ENCODE results near the gene MIDN. TPM values are rescaled to one million over a fixed set of nuclear protein-coding genes. Genes with fewer than 3 reads are reported as not detected.

Gene MIDN
- total and polyA plus RNA-seq, 4 donors: 39.7 to 185 (median 58.7) TPM

DNA sequence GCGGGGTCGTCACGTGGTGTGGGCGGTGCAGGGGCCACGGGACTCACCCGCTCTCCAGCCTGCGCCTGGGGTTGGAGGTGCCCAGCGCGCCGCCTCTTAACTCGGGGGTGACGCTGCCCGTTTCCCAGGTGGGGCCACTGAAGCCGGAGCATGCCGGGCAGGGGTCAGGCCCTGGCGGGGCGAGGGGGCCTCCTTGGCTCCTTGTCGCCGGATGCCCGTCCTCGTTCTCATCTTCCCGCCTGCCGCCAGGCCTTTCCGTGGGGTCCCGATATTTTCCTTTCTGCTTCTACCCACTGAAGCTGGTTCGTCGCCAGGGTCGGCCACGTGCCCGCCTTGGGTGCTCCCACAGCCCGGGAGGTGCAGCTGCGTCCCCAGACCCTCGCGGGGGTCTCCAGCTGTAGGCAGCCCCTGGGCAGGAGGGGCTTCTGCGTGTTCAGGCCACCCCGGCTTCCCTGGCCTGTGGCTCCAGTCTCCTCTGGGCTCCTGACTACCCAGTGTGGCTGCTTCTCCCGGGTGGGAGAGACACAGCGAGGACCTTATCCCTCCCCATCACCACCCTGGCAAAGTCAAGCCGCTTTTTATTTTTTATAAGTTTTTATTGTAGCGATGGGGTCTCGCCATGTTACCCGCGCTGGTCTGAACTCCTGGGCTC lies 27.7 kb downstream of the MIDN start:
- H3K9me3 ChIP-seq (ENCODE audit: control insufficient read depth in 4 of 4, insufficient read depth in 3 of 4, low read length in 3 of 4): no peaks in the 10 kb centered on the region
- no peak for ATAC-seq (ENCODE audit: insufficient read depth, low FRiP score)
- peak overlapping the region; percentile 96 to 100 for H3K27ac ChIP-seq (ENCODE audit: low read depth in 1 of 2, low read length in 1 of 2)
- peak overlapping the region; percentile 43 for H3K4me3 ChIP-seq
- DNase-seq: no peak
- TF ChIP-seq, protein P1, sequence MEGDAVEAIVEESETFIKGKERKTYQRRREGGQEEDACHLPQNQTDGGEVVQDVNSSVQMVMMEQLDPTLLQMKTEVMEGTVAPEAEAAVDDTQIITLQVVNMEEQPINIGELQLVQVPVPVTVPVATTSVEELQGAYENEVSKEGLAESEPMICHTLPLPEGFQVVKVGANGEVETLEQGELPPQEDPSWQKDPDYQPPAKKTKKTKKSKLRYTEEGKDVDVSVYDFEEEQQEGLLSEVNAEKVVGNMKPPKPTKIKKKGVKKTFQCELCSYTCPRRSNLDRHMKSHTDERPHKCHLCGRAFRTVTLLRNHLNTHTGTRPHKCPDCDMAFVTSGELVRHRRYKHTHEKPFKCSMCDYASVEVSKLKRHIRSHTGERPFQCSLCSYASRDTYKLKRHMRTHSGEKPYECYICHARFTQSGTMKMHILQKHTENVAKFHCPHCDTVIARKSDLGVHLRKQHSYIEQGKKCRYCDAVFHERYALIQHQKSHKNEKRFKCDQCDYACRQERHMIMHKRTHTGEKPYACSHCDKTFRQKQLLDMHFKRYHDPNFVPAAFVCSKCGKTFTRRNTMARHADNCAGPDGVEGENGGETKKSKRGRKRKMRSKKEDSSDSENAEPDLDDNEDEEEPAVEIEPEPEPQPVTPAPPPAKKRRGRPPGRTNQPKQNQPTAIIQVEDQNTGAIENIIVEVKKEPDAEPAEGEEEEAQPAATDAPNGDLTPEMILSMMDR (IDR thresholded peaks at IDR 0.05; ENCODE audit: control extremely low read depth, extremely low read depth): no peak
- H3K9ac ChIP-seq (ENCODE audit: insufficient read depth in 1 of 2, low read length in 2 of 2): peak overlapping the region in 1 of 2 donors; percentile 32
- H3K36me3 ChIP-seq (ENCODE audit: control insufficient read depth in 4 of 4, insufficient read depth in 4 of 4, low read length in 4 of 4): peaks cover 13 to 47% (median 35%) of the 10 kb centered on the region in 4 donors
- H3K27me3 ChIP-seq (ENCODE audit: control insufficient read depth in 3 of 3, insufficient read depth in 3 of 3, low read length in 2 of 3): no peaks in the 10 kb centered on the region
- 10 to 11% methylated on average over 39 to 43 of the region's 43 CpGs for WGBS, 2 donors
- peaks cover 1 to 30% (median 19%) of the 10 kb centered on the region in 5 donors for H3K4me1 ChIP-seq (ENCODE audit: control insufficient read depth in 5 of 5, insufficient read depth in 5 of 5, low read length in 5 of 5)

DNA sequence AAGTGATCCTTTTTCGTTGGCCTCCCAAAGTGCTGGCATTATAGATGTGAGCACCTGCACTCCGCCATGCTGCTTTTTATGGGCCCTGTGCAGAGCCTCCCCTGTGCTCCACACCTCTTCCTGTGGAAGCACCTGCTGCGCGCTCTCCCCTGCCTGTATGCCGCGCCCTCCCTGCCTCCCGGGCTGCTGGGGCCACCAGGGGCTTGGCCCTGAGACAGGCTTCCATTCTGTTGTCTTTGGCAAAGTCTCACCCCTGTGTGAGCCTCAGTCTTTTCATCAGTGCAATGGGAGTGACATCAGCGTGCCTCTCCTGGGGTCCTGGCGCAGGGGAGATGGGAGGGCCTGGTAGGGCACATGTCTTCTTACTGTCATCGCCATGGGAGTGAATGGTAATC lies 28.2 kb downstream of the MIDN start:
- no peak overlapping the region for H3K9ac ChIP-seq (ENCODE audit: insufficient read depth in 1 of 2, low read length in 2 of 2)
- 47 to 65% methylated on average over 10 of the region's 10 CpGs for WGBS, 2 donors
- peaks cover 13 to 42% (median 30%) of the 10 kb centered on the region in 4 donors for H3K36me3 ChIP-seq (ENCODE audit: control insufficient read depth in 4 of 4, insufficient read depth in 4 of 4, low read length in 4 of 4)
- peak overlapping the region in 1 of 2 donors; percentile 18 for H3K27ac ChIP-seq (ENCODE audit: low read depth in 1 of 2, low read length in 1 of 2)
- peaks cover 0 to 24% (median 13%) of the 10 kb centered on the region in 5 donors for H3K4me1 ChIP-seq (ENCODE audit: control insufficient read depth in 5 of 5, insufficient read depth in 5 of 5, low read length in 5 of 5)
- H3K27me3 ChIP-seq (ENCODE audit: control insufficient read depth in 3 of 3, insufficient read depth in 3 of 3, low read length in 2 of 3): no peaks in the 10 kb centered on the region
- ATAC-seq (ENCODE audit: insufficient read depth, low FRiP score) (no peak), DNase-seq (no peak)
- TF ChIP-seq, protein P1 (IDR thresholded peaks at IDR 0.05; ENCODE audit: control extremely low read depth, extremely low read depth): no peak
- H3K4me3 ChIP-seq: no peak overlapping the region
- no peaks in the 10 kb centered on the region for H3K9me3 ChIP-seq (ENCODE audit: control insufficient read depth in 4 of 4, insufficient read depth in 3 of 4, low read length in 3 of 4)

DNA sequence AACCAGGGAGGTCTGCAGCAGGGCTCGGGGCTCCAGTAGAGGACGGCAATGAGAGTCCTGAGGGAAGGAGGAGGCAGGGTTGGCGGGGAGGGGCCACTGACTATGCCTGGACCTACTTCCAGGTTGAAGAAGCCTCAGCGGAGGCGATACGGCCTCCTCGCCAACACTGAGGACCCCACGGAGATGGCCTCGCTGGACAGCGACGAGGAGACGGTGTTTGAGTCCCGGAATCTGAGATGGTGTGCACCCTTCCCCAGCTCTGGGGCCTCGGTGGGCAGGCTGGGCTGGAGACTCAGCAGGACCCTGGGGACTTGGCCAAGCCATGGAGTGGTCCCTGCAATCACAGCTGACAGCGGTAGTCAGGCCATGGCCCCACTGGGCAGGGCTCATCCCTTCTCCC lies 28.7 kb downstream of the MIDN start:
- H3K27ac ChIP-seq (ENCODE audit: low read depth in 1 of 2, low read length in 1 of 2): no peak overlapping the region
- H3K4me3 ChIP-seq: no peak overlapping the region
- H3K9ac ChIP-seq (ENCODE audit: insufficient read depth in 1 of 2, low read length in 2 of 2): no peak overlapping the region
- H3K9me3 ChIP-seq (ENCODE audit: control insufficient read depth in 4 of 4, insufficient read depth in 3 of 4, low read length in 3 of 4): no peaks in the 10 kb centered on the region
- ATAC-seq (ENCODE audit: insufficient read depth, low FRiP score): no peak
- DNase-seq: no peak
- H3K36me3 ChIP-seq (ENCODE audit: control insufficient read depth in 4 of 4, insufficient read depth in 4 of 4, low read length in 4 of 4): peaks cover 13 to 38% (median 26%) of the 10 kb centered on the region in 4 donors
- 93 to 94% methylated on average over 15 of the region's 15 CpGs for WGBS, 2 donors
- no peaks in the 10 kb centered on the region for H3K27me3 ChIP-seq (ENCODE audit: control insufficient read depth in 3 of 3, insufficient read depth in 3 of 3, low read length in 2 of 3)
- TF ChIP-seq, protein P1 (IDR thresholded peaks at IDR 0.05; ENCODE audit: control extremely low read depth, extremely low read depth): no peak
- peaks cover 0 to 24% (median 12%) of the 10 kb centered on the region in 5 donors for H3K4me1 ChIP-seq (ENCODE audit: control insufficient read depth in 5 of 5, insufficient read depth in 5 of 5, low read length in 5 of 5)
